ENCODE data around the gene JMY. TPM values are rescaled to one million over a fixed set of nuclear protein-coding genes. Genes with fewer than 3 reads are reported as not detected.

Gene JMY
- total RNA-seq, 2 donors from 2014 or later = 15.4 to 22.8 TPM

DNA sequence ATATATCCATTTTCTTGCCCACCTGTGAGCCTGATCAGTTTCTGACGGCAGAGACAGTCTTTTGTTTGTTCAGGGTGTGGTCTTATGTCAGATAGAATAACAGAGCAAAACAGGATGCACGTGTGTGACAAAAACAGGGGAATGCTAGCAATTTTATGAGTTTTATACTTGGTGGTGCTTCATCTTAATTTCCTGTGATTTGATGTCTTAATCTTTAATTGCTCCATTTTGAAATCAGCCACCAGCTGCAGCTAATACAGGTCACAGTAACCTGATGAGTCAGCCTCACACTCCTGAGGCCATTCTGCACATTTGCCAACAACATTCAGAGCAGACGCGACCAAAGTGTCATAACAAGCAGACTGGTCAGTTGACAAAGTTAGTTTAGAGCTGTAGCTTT is 42.3 kb upstream of the JMY start:
- Histone ChIP-seq H3K4me3 (no peak overlapping the region), H3K36me3 (no peaks in the 10 kb centered on the region), H3K4me1 (ENCODE audit: control insufficient read depth in 1 of 2, low read depth in 2 of 2) (no peaks in the 10 kb centered on the region), H3K9me3 (no peaks in the 10 kb centered on the region), H3K27me3 (replicated peaks; ENCODE audit: insufficient read depth) (no peaks in the 10 kb centered on the region), H3K27ac (no peak overlapping the region)
- ATAC-seq (ENCODE audit: insufficient number of reproducible peaks, low FRiP score, low read depth) (no peak), DNase-seq (ENCODE audit: low spot score) (no peak)
- TF ChIP-seq, protein P1, sequence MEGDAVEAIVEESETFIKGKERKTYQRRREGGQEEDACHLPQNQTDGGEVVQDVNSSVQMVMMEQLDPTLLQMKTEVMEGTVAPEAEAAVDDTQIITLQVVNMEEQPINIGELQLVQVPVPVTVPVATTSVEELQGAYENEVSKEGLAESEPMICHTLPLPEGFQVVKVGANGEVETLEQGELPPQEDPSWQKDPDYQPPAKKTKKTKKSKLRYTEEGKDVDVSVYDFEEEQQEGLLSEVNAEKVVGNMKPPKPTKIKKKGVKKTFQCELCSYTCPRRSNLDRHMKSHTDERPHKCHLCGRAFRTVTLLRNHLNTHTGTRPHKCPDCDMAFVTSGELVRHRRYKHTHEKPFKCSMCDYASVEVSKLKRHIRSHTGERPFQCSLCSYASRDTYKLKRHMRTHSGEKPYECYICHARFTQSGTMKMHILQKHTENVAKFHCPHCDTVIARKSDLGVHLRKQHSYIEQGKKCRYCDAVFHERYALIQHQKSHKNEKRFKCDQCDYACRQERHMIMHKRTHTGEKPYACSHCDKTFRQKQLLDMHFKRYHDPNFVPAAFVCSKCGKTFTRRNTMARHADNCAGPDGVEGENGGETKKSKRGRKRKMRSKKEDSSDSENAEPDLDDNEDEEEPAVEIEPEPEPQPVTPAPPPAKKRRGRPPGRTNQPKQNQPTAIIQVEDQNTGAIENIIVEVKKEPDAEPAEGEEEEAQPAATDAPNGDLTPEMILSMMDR (IDR thresholded peaks at IDR 0.05) = no peak

DNA sequence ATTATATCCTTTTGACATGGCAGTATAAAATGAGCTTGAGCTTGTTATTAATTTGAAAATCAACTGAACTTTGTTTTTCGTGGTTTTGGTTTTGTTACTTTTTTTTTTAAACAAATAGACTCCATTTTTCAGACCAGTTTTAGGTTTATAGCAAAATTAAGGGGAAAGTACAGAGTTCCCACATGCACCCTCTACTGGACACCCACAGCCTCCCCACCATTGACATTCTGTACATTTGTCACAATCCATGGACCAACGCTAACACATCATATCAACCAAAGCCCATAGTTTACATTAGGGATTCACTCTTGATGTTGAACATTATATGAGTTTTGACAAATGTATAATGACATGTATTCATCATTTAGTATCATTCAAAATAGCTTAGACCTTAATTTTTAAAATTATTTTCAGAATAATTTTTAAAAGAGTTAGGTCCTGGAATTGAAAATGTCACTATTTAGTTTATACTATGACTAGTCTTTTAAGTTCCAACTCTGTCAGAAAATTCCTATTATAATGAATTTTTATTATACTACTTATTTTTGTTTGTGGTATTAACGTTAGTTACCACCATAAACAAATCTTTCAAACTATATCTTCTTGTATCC is 35.3 kb upstream of the JMY start:
- Histone ChIP-seq H3K27ac (no peak overlapping the region), H3K36me3 (no peaks in the 10 kb centered on the region), H3K4me3 (no peak overlapping the region), H3K9me3 (no peaks in the 10 kb centered on the region), H3K4me1 (ENCODE audit: control insufficient read depth in 1 of 2, low read depth in 2 of 2) (no peaks in the 10 kb centered on the region), H3K27me3 (replicated peaks; ENCODE audit: insufficient read depth) (no peaks in the 10 kb centered on the region)
- TF ChIP-seq, protein P1 (IDR thresholded peaks at IDR 0.05) = peak; percentile 24
- ATAC-seq (ENCODE audit: insufficient number of reproducible peaks, low FRiP score, low read depth) (no peak), DNase-seq (ENCODE audit: low spot score) (no peak)

DNA sequence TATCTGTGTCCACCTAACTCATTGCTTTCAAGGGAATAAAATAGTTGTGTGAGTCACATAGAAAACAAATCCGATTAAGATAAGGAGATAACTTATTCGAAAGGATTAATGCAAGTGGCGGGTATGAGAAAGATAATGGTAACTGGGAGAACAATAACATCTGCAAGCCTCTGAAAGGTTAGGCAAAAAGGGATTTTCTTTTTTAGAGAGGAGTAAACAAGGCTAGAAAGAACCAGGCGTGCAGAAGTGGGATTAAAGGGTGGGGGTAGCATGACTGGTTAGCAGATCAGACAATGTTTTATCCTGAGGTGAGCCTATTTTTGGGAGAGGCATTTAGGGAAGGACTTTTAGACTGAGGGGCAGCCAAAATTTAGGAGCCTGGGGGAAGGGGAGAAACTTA is 34.7 kb upstream of the JMY start:
- no peak for ATAC-seq (ENCODE audit: insufficient number of reproducible peaks, low FRiP score, low read depth)
- Histone ChIP-seq H3K36me3 (no peaks in the 10 kb centered on the region), H3K9me3 (no peaks in the 10 kb centered on the region)

DNA sequence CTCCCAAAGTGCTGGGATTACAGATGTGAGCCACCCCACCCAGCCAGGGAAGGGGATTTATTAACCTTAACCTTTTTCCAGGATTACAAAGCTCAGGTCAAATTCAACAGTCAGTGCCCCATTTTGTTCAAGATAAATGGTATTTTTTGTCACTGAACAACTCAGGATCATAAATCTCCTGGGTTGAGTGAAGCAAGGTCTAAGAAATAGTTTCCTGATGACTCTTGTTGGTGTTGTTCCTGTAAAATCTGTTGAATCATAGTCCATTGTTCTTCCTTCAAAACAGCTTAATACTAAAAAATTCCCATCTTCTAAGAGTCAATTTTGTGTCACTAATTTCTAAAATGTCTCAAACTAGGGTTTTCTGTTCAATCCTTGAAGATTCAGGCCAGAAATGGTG is 33.9 kb upstream of the JMY start:
- DNase-seq (ENCODE audit: low spot score) = no peak
- TF ChIP-seq, protein P1 (IDR thresholded peaks at IDR 0.05) = no peak
- no peaks in the 10 kb centered on the region for H3K9me3 ChIP-seq
- no peaks in the 10 kb centered on the region for H3K36me3 ChIP-seq
- no peaks in the 10 kb centered on the region for H3K27me3 ChIP-seq (replicated peaks; ENCODE audit: insufficient read depth)
- H3K27ac ChIP-seq = no peak overlapping the region
- no peaks in the 10 kb centered on the region for H3K4me1 ChIP-seq (ENCODE audit: control insufficient read depth in 1 of 2, low read depth in 2 of 2)
- ATAC-seq (ENCODE audit: insufficient number of reproducible peaks, low FRiP score, low read depth) = no peak
- no peak overlapping the region for H3K4me3 ChIP-seq

More for the DNA sequence above, 34.7 kb upstream of the JMY start:
- DNase-seq (ENCODE audit: low spot score) = no peak
- no peaks in the 10 kb centered on the region for H3K27me3 ChIP-seq (replicated peaks; ENCODE audit: insufficient read depth)
- H3K4me3 ChIP-seq = no peak overlapping the region
- H3K27ac ChIP-seq = no peak overlapping the region
- no peaks in the 10 kb centered on the region for H3K4me1 ChIP-seq (ENCODE audit: control insufficient read depth in 1 of 2, low read depth in 2 of 2)
- TF ChIP-seq, protein P1 (IDR thresholded peaks at IDR 0.05) = no peak

DNA sequence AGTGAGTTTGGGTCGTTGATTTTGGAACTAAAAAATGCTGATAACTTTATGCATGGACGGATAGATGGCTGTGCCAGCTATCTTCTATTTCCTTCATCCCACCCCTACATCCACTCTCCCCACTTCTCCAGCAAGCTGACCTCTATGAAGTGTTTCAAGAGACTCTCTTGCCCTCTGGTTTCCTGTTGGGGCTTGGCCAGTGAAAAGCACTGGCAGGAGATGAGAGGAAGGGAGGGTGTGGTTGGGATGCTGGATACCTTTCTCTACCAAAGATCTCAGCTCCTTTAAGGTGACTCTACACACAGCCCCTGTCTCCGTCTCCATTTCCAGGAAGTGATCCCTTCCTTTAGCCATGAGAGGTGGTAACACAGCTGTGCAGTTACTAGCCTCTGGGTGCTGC is 30.0 kb upstream of the JMY start:
- Histone ChIP-seq H3K27me3 (replicated peaks; ENCODE audit: insufficient read depth) (no peaks in the 10 kb centered on the region), H3K27ac (no peak overlapping the region), H3K9me3 (no peaks in the 10 kb centered on the region), H3K4me1 (ENCODE audit: control insufficient read depth in 1 of 2, low read depth in 2 of 2) (no peaks in the 10 kb centered on the region), H3K36me3 (no peaks in the 10 kb centered on the region), H3K4me3 (no peak overlapping the region)
- ATAC-seq (ENCODE audit: insufficient number of reproducible peaks, low FRiP score, low read depth) = no peak
- no peak for DNase-seq (ENCODE audit: low spot score)
- TF ChIP-seq, protein P1 (IDR thresholded peaks at IDR 0.05) = no peak

Measured in thoracic aorta (tissue), 2 donors.